ENCODE data around the gene IYD. TPM values are rescaled to one million over a fixed set of nuclear protein-coding genes. Genes with fewer than 3 reads are reported as not detected.
A peak's percentile ranks its signal among the peaks of the same experiment; 100 is the strongest.

Gene IYD
- total RNA-seq, 1 donor from 2014 or later = not detected

GRCh38 chr6:150324044-150324443 lies 44.8 kb upstream of the IYD start:
- H3K9me3 Mint-ChIP-seq (ENCODE audit: low read depth) = no peaks in the 10 kb centered on the region
- peaks cover 1% of the 10 kb centered on the region for H3K36me3 Mint-ChIP-seq (ENCODE audit: low read depth)
- peaks cover 10% of the 10 kb centered on the region for H3K4me1 Mint-ChIP-seq (ENCODE audit: low read depth)
- no peak overlapping the region for H3K4me3 Mint-ChIP-seq (ENCODE audit: unreplicated experiment)
- no peak overlapping the region for H3K27ac Mint-ChIP-seq (ENCODE audit: unreplicated experiment)
- DNase-seq (ENCODE audit: low spot score) = no peak
- TF ChIP-seq, protein P1, sequence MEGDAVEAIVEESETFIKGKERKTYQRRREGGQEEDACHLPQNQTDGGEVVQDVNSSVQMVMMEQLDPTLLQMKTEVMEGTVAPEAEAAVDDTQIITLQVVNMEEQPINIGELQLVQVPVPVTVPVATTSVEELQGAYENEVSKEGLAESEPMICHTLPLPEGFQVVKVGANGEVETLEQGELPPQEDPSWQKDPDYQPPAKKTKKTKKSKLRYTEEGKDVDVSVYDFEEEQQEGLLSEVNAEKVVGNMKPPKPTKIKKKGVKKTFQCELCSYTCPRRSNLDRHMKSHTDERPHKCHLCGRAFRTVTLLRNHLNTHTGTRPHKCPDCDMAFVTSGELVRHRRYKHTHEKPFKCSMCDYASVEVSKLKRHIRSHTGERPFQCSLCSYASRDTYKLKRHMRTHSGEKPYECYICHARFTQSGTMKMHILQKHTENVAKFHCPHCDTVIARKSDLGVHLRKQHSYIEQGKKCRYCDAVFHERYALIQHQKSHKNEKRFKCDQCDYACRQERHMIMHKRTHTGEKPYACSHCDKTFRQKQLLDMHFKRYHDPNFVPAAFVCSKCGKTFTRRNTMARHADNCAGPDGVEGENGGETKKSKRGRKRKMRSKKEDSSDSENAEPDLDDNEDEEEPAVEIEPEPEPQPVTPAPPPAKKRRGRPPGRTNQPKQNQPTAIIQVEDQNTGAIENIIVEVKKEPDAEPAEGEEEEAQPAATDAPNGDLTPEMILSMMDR (IDR thresholded peaks at IDR 0.05) = no peak
- peaks cover 5% of the 10 kb centered on the region for H3K27me3 Mint-ChIP-seq (ENCODE audit: low read depth)

GRCh38 chr6:150325066-150325772 lies 43.6 kb upstream of the IYD start:
- peaks cover 9% of the 10 kb centered on the region for H3K4me1 Mint-ChIP-seq (ENCODE audit: low read depth)
- H3K36me3 Mint-ChIP-seq (ENCODE audit: low read depth) = peaks cover 1% of the 10 kb centered on the region
- H3K9me3 Mint-ChIP-seq (ENCODE audit: low read depth) = no peaks in the 10 kb centered on the region
- DNase-seq (ENCODE audit: low spot score) = no peak
- peak overlapping the region; percentile 20 for H3K27ac Mint-ChIP-seq (ENCODE audit: unreplicated experiment)
- no peak overlapping the region for H3K4me3 Mint-ChIP-seq (ENCODE audit: unreplicated experiment)
- TF ChIP-seq, protein P1 (IDR thresholded peaks at IDR 0.05) = no peak
- H3K27me3 Mint-ChIP-seq (ENCODE audit: low read depth) = peaks cover 6% of the 10 kb centered on the region

DNA sequence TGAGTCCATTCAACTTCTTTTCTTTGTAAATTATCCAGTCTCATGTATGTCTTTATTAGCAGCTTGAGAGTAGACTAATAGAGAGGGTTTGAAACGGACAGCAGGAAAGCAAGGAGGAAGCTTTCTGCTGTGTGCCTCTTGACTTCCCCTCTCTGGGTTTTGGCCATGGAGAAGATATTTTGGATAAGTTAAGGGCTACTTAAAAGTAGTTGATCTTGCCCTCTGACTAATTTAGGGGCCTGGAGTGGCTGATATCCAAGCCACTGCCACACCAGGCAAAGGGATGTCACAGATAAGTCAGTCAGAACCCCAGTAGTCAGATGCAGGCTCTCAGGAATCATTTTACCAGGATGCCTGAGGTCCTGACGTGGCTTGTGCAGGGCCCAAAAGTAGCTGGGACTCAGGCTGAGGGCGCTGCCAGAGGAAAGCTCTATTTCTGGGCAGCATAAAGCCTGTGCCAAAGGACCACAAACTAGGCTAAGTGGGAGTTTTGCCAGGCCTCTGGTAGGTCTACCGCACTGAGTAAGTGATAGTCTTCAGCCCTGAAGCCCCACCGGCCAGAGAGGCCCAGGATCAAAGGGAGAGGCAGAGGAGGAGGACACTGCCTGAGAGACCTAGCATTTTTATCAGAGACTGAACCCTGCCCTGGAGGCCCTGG lies 41.6 kb upstream of the IYD start:
- Mint-ChIP-seq H3K4me3 (ENCODE audit: unreplicated experiment) (no peak overlapping the region), H3K27ac (ENCODE audit: unreplicated experiment) (no peak overlapping the region), H3K36me3 (ENCODE audit: low read depth) (peaks cover 1% of the 10 kb centered on the region), H3K4me1 (ENCODE audit: low read depth) (peaks cover 5% of the 10 kb centered on the region), H3K27me3 (ENCODE audit: low read depth) (peaks cover 3% of the 10 kb centered on the region), H3K9me3 (ENCODE audit: low read depth) (no peaks in the 10 kb centered on the region)
- TF ChIP-seq, protein P1 (IDR thresholded peaks at IDR 0.05) = no peak
- no peak for DNase-seq (ENCODE audit: low spot score)

DNA sequence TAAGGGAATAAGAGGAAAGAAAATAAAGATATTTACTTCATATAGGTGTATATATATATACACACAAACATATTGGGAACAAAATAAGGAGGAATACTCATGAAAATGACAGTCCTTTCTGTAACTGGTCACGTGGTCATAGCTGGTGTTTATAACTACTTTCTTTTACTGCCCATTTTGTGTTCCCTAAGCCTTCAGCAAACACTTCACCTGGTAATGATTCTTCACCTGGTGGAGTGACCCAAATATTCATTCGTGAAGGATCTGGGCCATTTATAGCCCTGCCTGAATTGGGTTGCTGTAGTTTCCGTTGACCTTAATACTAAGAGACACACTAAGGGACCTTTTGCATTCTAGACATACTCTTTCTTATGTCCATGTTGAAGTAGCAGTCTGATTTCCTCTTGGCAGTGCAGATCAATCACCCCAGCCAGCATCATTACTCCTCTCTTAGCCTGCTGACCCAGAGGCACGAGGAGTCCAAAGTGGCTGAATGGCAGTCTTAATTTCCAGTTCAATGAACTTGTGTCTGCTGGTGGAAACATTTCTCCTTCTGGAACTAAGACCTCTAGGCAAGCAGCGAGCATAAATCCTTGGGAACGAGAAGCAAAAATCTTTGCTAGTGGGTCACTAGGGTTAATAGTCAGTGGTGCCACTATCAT lies 39.9 kb upstream of the IYD start:
- TF ChIP-seq, protein P1 (IDR thresholded peaks at IDR 0.05) = no peak
- H3K27me3 Mint-ChIP-seq (ENCODE audit: low read depth) = peaks cover 7% of the 10 kb centered on the region
- H3K36me3 Mint-ChIP-seq (ENCODE audit: low read depth) = peaks cover 4% of the 10 kb centered on the region
- H3K4me3 Mint-ChIP-seq (ENCODE audit: unreplicated experiment) = no peak overlapping the region
- no peak for DNase-seq (ENCODE audit: low spot score)
- no peaks in the 10 kb centered on the region for H3K9me3 Mint-ChIP-seq (ENCODE audit: low read depth)
- H3K4me1 Mint-ChIP-seq (ENCODE audit: low read depth) = peaks cover 5% of the 10 kb centered on the region
- H3K27ac Mint-ChIP-seq (ENCODE audit: unreplicated experiment) = no peak overlapping the region

DNA sequence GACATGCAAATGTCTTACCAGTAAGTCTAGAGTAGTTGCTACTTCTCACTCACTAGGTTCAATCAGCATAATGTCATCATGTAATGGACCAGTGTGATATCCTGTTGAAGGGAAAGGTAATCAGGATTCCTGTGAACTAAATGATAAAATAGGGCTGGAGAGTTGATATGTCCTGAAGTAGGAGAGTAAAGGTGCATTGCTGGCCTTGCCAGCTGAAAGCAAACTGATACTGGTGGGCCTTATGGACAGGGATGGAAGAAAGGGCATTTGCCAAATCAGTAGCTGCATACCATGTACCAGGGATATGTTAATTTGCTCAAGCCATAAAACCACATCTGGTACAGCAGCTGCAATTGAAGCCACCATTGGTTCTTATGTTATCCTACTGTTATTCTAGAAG lies 37.5 kb upstream of the IYD start:
- TF ChIP-seq, protein P1 (IDR thresholded peaks at IDR 0.05) = no peak
- no peak overlapping the region for H3K4me3 Mint-ChIP-seq (ENCODE audit: unreplicated experiment)
- peaks cover 2% of the 10 kb centered on the region for H3K4me1 Mint-ChIP-seq (ENCODE audit: low read depth)
- no peak overlapping the region for H3K27ac Mint-ChIP-seq (ENCODE audit: unreplicated experiment)
- H3K36me3 Mint-ChIP-seq (ENCODE audit: low read depth) = peaks cover 3% of the 10 kb centered on the region
- no peak for DNase-seq (ENCODE audit: low spot score)
- no peaks in the 10 kb centered on the region for H3K9me3 Mint-ChIP-seq (ENCODE audit: low read depth)
- H3K27me3 Mint-ChIP-seq (ENCODE audit: low read depth) = peaks cover 7% of the 10 kb centered on the region

Measured in chondrocyte (in vitro differentiated cells).